Astrocyte (in vitro differentiated cells and primary cell): Measurements from ENCODE around the gene RHOBTB1. TPM values are rescaled to one million over a fixed set of nuclear protein-coding genes. Genes with fewer than 3 reads are reported as not detected.
A peak's percentile ranks its signal among the peaks of the same experiment; 100 is the strongest.

Experiments used
- DNase-seq: peaks from one replicate; pipeline ENCODE4 v3.0.0-alpha.2; 2010; ENCODE audit warnings: low read depth
- FAIRE-seq: peaks from 2 replicates; lab custom pipeline; 2011; peaks lifted over from hg19 to GRCh38; lab: Jason Lieb, UNC
- H2AFZ ChIP-seq: 2 replicates; pipeline ENCODE4 v1.6.0; 2012; ENCODE audit warnings: low read depth, low read length, inconsistent platforms
- H3K27ac ChIP-seq: 2 replicates; pipeline ENCODE4 v1.5.1; 2011; ENCODE audit warnings: low read depth, low read length, inconsistent platforms
- H3K27me3 ChIP-seq: 2 replicates; pipeline ENCODE4 v1.6.0; 2011; ENCODE audit warnings: low read length, inconsistent platforms; ENCODE audit not compliant: insufficient read depth
- H3K36me3 ChIP-seq: 2 replicates; pipeline ENCODE4 v1.5.1; 2011; ENCODE audit warnings: low read length, inconsistent platforms; ENCODE audit not compliant: insufficient read depth
- H3K4me1 ChIP-seq: 2 replicates; pipeline ENCODE4 v1.5.1; 2011; ENCODE audit warnings: low read length, inconsistent platforms; ENCODE audit not compliant: insufficient read depth
- H3K4me2 ChIP-seq: 2 replicates; pipeline ENCODE4 v1.6.0; 2012; ENCODE audit warnings: low read length, inconsistent platforms
- H3K4me3 ChIP-seq: 2 replicates; pipeline ENCODE4 v1.5.1; 2011; ENCODE audit warnings: low read depth, mild to moderate bottlenecking, low read length, inconsistent platforms; ENCODE audit not compliant: insufficient read depth
- H3K79me2 ChIP-seq: 2 replicates; pipeline ENCODE4 v1.6.0; 2012; ENCODE audit warnings: mild to moderate bottlenecking, low read length, inconsistent platforms; ENCODE audit not compliant: insufficient read depth
- H3K9ac ChIP-seq: 2 replicates; pipeline ENCODE4 v1.6.0; 2012; ENCODE audit warnings: mild to moderate bottlenecking, low read length, inconsistent platforms
- H3K9me3 ChIP-seq: 2 replicates; pipeline ENCODE4 v1.5.1; 2012; ENCODE audit warnings: low read depth, mild to moderate bottlenecking, low read length, inconsistent platforms; ENCODE audit not compliant: insufficient read depth
- H4K20me1 ChIP-seq: 2 replicates; pipeline ENCODE4 v1.6.0; 2012; ENCODE audit warnings: low read length, inconsistent platforms; ENCODE audit not compliant: insufficient read depth
- H3K27ac Mint-ChIP-seq: one replicate; pipeline ENCODE4 v1.8.0; 2021; ENCODE audit warnings: mild to moderate bottlenecking, mixed read lengths; ENCODE audit not compliant: unreplicated experiment
- H3K27me3 Mint-ChIP-seq: one replicate; pipeline ENCODE4 v1.8.0; 2021; ENCODE audit warnings: low read depth, mixed read lengths; ENCODE audit not compliant: unreplicated experiment
- H3K36me3 Mint-ChIP-seq: one replicate; pipeline ENCODE4 v1.8.0; 2021; ENCODE audit warnings: low read depth, mixed read lengths; ENCODE audit not compliant: unreplicated experiment
- H3K4me1 Mint-ChIP-seq: one replicate; pipeline ENCODE4 v1.8.0; 2021; ENCODE audit warnings: low read depth, mixed read lengths; ENCODE audit not compliant: unreplicated experiment
- H3K4me3 Mint-ChIP-seq: one replicate; pipeline ENCODE4 v1.8.0; 2021; ENCODE audit warnings: mild to moderate bottlenecking, moderate library complexity, mixed read lengths; ENCODE audit not compliant: unreplicated experiment
- H3K9me3 Mint-ChIP-seq: one replicate; pipeline ENCODE4 v1.8.0; 2021; ENCODE audit warnings: mild to moderate bottlenecking, mixed read lengths; ENCODE audit not compliant: unreplicated experiment
- EZH2 ChIP-seq: IDR thresholded peaks from 2 replicates; pipeline ENCODE4 v1.6.1; 2012; ENCODE audit warnings: mild to moderate bottlenecking, low read length, inconsistent platforms; ENCODE audit not compliant: insufficient read depth
- total RNA-seq: library from RNA; stranded (reverse); gene quantifications from 2 replicates; pipeline ENCODE4 v1.2.1, GENCODE V29; 2021
- TF ChIP-seq, protein P1 (sequence below): IDR thresholded peaks from 2 replicates; pipeline ENCODE4 v1.5.1; 2011; ENCODE audit warnings: low read depth, mild to moderate bottlenecking, inconsistent platforms, low read length, moderate library complexity; ENCODE audit not compliant: insufficient read depth

RHOBTB1 gene
- total RNA-seq, 1 donor from 2014 or later: 46.5 TPM

DNA sequence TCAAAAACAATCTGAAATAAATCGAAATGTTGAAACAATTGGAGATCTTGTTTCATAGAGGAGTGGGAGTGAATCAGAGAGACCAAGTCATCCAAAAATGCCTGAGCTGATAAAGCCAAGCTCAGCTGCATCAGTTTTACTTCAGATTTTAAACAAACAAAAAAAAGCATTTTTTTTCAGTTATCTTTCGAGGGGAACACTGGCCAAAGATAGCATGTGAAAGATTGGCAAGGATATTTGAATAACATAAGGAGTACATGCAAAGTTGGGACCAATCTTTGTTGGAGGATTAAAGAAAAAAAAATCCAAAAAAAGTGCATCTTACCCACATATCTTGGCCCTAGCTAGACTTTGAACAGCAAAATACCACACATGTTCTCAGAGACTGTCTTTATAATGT lies 47.2 kb downstream of the RHOBTB1 start:
- Histone ChIP-seq H3K4me3 (no peak overlapping the region), H3K9me3 (no peaks in the 10 kb centered on the region), H3K4me1 (peaks cover 13% of the 10 kb centered on the region), H4K20me1 (no peaks in the 10 kb centered on the region), H2AFZ (no peak overlapping the region), H3K79me2 (no peaks in the 10 kb centered on the region), H3K4me2 (peak overlapping the region; percentile 17), H3K27me3 (no peaks in the 10 kb centered on the region), H3K27ac (peak overlapping the region; percentile 27), H3K36me3 (peaks cover 4% of the 10 kb centered on the region), H3K9ac (no peak overlapping the region)
- Mint-ChIP-seq H3K4me1 (peaks cover 20% of the 10 kb centered on the region), H3K36me3 (peaks cover 19% of the 10 kb centered on the region), H3K4me3 (no peak overlapping the region), H3K27me3 (no peaks in the 10 kb centered on the region), H3K27ac (no peak overlapping the region), H3K9me3 (peaks cover 2% of the 10 kb centered on the region)
- DNase-seq (peak; percentile 46), FAIRE-seq (no peak)
- TF ChIP-seq, protein P1, sequence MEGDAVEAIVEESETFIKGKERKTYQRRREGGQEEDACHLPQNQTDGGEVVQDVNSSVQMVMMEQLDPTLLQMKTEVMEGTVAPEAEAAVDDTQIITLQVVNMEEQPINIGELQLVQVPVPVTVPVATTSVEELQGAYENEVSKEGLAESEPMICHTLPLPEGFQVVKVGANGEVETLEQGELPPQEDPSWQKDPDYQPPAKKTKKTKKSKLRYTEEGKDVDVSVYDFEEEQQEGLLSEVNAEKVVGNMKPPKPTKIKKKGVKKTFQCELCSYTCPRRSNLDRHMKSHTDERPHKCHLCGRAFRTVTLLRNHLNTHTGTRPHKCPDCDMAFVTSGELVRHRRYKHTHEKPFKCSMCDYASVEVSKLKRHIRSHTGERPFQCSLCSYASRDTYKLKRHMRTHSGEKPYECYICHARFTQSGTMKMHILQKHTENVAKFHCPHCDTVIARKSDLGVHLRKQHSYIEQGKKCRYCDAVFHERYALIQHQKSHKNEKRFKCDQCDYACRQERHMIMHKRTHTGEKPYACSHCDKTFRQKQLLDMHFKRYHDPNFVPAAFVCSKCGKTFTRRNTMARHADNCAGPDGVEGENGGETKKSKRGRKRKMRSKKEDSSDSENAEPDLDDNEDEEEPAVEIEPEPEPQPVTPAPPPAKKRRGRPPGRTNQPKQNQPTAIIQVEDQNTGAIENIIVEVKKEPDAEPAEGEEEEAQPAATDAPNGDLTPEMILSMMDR: no peak
- TF ChIP-seq EZH2: no peak

DNA sequence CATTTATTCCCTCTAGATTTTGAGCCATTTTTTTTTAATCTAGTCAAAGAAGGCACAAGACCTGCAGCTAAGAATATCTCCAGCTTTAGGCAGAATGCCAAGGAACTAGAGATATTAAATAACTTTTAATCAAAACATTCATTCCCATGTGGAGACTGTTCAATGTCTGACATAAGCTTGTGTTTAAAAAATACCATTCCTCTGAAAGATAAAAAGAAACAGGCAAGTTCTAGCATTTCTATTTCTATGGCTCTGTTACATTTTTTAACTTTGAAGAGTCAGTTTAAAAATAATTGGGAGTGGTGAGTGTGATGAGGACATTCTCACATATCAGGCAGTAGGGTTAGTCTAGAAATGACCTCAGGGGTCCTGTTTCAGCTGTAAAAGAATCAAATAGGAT lies 48.0 kb downstream of the RHOBTB1 start:
- Histone ChIP-seq H3K4me3 (no peak overlapping the region), H3K4me2 (no peak overlapping the region), H3K36me3 (peaks cover 4% of the 10 kb centered on the region), H2AFZ (no peak overlapping the region), H3K79me2 (no peaks in the 10 kb centered on the region), H3K9ac (no peak overlapping the region), H3K27ac (peak overlapping the region; percentile 27), H3K9me3 (no peaks in the 10 kb centered on the region), H3K27me3 (no peaks in the 10 kb centered on the region), H3K4me1 (peaks cover 13% of the 10 kb centered on the region), H4K20me1 (no peaks in the 10 kb centered on the region)
- no peaks in the 10 kb centered on the region for H3K27me3 Mint-ChIP-seq
- peaks cover 17% of the 10 kb centered on the region for H3K36me3 Mint-ChIP-seq
- TF ChIP-seq EZH2: no peak
- TF ChIP-seq, protein P1: no peak
- H3K4me1 Mint-ChIP-seq: peaks cover 20% of the 10 kb centered on the region
- H3K4me3 Mint-ChIP-seq: no peak overlapping the region
- DNase-seq: peak; percentile 64
- H3K9me3 Mint-ChIP-seq: peaks cover 2% of the 10 kb centered on the region
- peak; percentile 13 for FAIRE-seq
- peak overlapping the region; percentile 8 for H3K27ac Mint-ChIP-seq

DNA sequence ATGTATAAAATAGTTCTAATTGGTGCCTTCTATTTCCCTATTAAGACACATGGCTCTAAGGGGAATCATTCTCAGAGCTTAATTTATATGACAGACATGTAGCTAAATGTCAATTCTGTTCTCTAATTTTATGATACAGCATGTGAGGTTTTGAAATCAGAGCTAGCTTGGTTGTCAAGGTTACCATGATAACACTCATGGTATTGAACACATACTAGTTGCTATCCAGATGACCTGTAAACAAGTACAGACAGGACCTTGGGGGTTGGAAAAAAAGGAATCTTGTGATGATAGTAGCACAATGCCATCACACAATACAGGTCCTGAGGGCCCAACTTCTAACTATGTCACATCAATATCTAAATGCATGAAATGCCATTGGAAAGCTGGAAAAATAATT lies 49.2 kb downstream of the RHOBTB1 start:
- H2AFZ ChIP-seq: no peak overlapping the region
- H3K27ac Mint-ChIP-seq: no peak overlapping the region
- TF ChIP-seq EZH2: no peak
- TF ChIP-seq, protein P1: no peak
- no peak overlapping the region for H3K4me2 ChIP-seq
- H3K4me1 Mint-ChIP-seq: peaks cover 20% of the 10 kb centered on the region
- H3K27ac ChIP-seq: no peak overlapping the region
- no peaks in the 10 kb centered on the region for H3K9me3 ChIP-seq
- H3K4me1 ChIP-seq: peaks cover 13% of the 10 kb centered on the region
- DNase-seq (no peak), FAIRE-seq (no peak)
- H4K20me1 ChIP-seq: no peaks in the 10 kb centered on the region
- H3K36me3 ChIP-seq: peaks cover 4% of the 10 kb centered on the region
- no peak overlapping the region for H3K4me3 ChIP-seq
- no peaks in the 10 kb centered on the region for H3K79me2 ChIP-seq
- H3K9me3 Mint-ChIP-seq: peaks cover 2% of the 10 kb centered on the region
- no peaks in the 10 kb centered on the region for H3K27me3 Mint-ChIP-seq
- no peak overlapping the region for H3K9ac ChIP-seq
- peaks cover 10% of the 10 kb centered on the region for H3K36me3 Mint-ChIP-seq
- no peak overlapping the region for H3K4me3 Mint-ChIP-seq
- no peaks in the 10 kb centered on the region for H3K27me3 ChIP-seq
